Mesendoderm (in vitro differentiated cells): ENCODE data around the gene CLINT1.

Source experiments
- DNase-seq: peaks from one replicate; pipeline ENCODE4 v3.0.0; 2013
- H2AK5ac ChIP-seq: 2 replicates; pipeline ENCODE4 v1.6.1; 2013; ENCODE audit warnings: low read length, inconsistent platforms
- H2BK120ac ChIP-seq: 2 replicates; pipeline ENCODE4 v1.6.1; 2013; ENCODE audit warnings: low read depth, mild to moderate bottlenecking, low read length, moderate library complexity, mixed read lengths
- H2BK15ac ChIP-seq: replicated peaks from 2 replicates; pipeline ENCODE4 v1.6.1; 2013; ENCODE audit warnings: low read depth, mild to moderate bottlenecking, moderate library complexity
- H2BK5ac ChIP-seq: 2 replicates; pipeline ENCODE4 v1.6.1; 2013; ENCODE audit warnings: low read length, inconsistent platforms
- H3K18ac ChIP-seq: 2 replicates; pipeline ENCODE4 v1.6.1; 2013; ENCODE audit warnings: mild to moderate bottlenecking, low read length, mixed read lengths
- H3K23ac ChIP-seq: one replicate; pipeline ENCODE4 v1.6.1; 2013; ENCODE audit warnings: low read length
- H3K27ac ChIP-seq: 2 replicates; pipeline ENCODE4 v1.5.1; 2013; ENCODE audit warnings: low read depth, mild to moderate bottlenecking, inconsistent platforms, low read length, moderate library complexity
- H3K27me3 ChIP-seq: 2 replicates; pipeline ENCODE4 v1.6.1; 2013; ENCODE audit warnings: low read length, control low read depth, mild to moderate bottlenecking, inconsistent platforms; ENCODE audit not compliant: insufficient read depth, poor library complexity
- H3K36me3 ChIP-seq: 2 replicates; pipeline ENCODE4 v1.6.1; 2013; ENCODE audit warnings: low read length, inconsistent platforms; ENCODE audit not compliant: control insufficient read depth, insufficient read depth
- H3K4ac ChIP-seq: one replicate; pipeline ENCODE4 v1.6.1; 2013; ENCODE audit warnings: low read depth, mild to moderate bottlenecking, low read length, moderate library complexity
- H3K4me1 ChIP-seq: 2 replicates; pipeline ENCODE4 v1.6.1; 2013; ENCODE audit warnings: low read depth, low read length, inconsistent platforms; ENCODE audit not compliant: control insufficient read depth
- H3K4me2 ChIP-seq: 2 replicates; pipeline ENCODE4 v1.6.1; 2013; ENCODE audit warnings: low read length
- H3K4me3 ChIP-seq: 2 replicates; pipeline ENCODE4 v1.5.1; 2013; ENCODE audit warnings: mild to moderate bottlenecking, low read length
- H3K56ac ChIP-seq: one replicate; pipeline ENCODE4 v1.6.1; 2013; ENCODE audit warnings: low read length
- H3K79me1 ChIP-seq: 2 replicates; pipeline ENCODE4 v1.6.1; 2013; ENCODE audit warnings: low read length, inconsistent platforms
- H3K79me2 ChIP-seq: 2 replicates; pipeline ENCODE4 v1.6.1; 2013; ENCODE audit warnings: mild to moderate bottlenecking, low read length; ENCODE audit not compliant: control insufficient read depth, insufficient read depth
- H3K9ac ChIP-seq: 2 replicates; pipeline ENCODE4 v1.6.1; 2013; ENCODE audit warnings: low read length, inconsistent platforms
- H4K5ac ChIP-seq: one replicate; pipeline ENCODE4 v1.6.1; 2013; ENCODE audit warnings: low read length
- H4K8ac ChIP-seq: one replicate; pipeline ENCODE4 v1.6.1; 2013; ENCODE audit warnings: low read depth, mild to moderate bottlenecking, control low read depth, low read length, moderate library complexity
- WGBS: extraction: QIAGEN DNeasy Blood & Tissue Kit; methylation state at CpG from one replicate; pipeline ENCODE4 v1.1.7; 2013; ENCODE audit warnings: low lambda C conversion rate, missing lambda C conversion rate; ENCODE audit not compliant: insufficient coverage; ENCODE audit errors: extremely low coverage; 5-methylcytosine and 5-hydroxymethylcytosine counted together

Gene CLINT1

GRCh38 chr5:157778121-157778805 is 80.7 kb downstream of the CLINT1 start:
- Histone ChIP-seq H3K4me2 (no peak overlapping the region), H2BK5ac (no peak overlapping the region), H3K79me2 (no peaks in the 10 kb centered on the region), H4K5ac (no peak overlapping the region), H3K4ac (no peak overlapping the region), H2BK15ac (no peak overlapping the region), H3K79me1 (no peaks in the 10 kb centered on the region), H3K27me3 (no peaks in the 10 kb centered on the region), H3K27ac (no peak overlapping the region), H3K23ac (no peak overlapping the region), H3K18ac (no peak overlapping the region), H2BK120ac (no peak overlapping the region), H3K56ac (no peak overlapping the region), H3K4me3 (no peak overlapping the region), H3K36me3 (no peaks in the 10 kb centered on the region), H2AK5ac (no peak overlapping the region), H3K9ac (no peak overlapping the region), H3K4me1 (no peaks in the 10 kb centered on the region), H4K8ac (no peak overlapping the region)
- DNase-seq = no peak
- WGBS = no CpG with 5 or more reads among the region's 8 CpGs

DNA sequence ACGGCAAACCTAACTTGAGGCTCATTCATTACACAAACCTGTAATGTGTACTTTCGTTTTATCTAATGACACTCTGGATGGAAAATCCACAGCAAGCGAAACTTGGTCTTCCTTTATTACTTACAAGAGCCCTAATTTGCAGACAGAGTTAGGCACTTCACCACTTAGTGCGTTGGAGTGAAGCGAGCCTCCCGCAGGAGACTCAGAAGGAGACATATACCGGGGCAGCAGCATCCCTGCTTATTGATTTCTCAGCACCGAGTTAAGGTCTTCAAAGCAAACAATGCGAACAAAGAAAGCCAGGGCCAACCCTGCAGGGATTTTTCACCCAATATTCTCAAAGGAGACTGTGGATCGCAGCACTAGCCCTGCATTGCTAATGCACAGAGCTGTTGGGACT is 86.8 kb downstream of the CLINT1 start:
- Histone ChIP-seq H4K8ac (no peak overlapping the region), H3K4me1 (no peaks in the 10 kb centered on the region), H3K27me3 (no peaks in the 10 kb centered on the region), H3K23ac (no peak overlapping the region), H2BK5ac (no peak overlapping the region), H3K18ac (no peak overlapping the region), H3K79me2 (no peaks in the 10 kb centered on the region), H2AK5ac (no peak overlapping the region), H3K56ac (no peak overlapping the region), H3K27ac (no peak overlapping the region), H4K5ac (no peak overlapping the region), H2BK120ac (no peak overlapping the region), H2BK15ac (no peak overlapping the region), H3K4me2 (no peak overlapping the region), H3K9ac (no peak overlapping the region), H3K79me1 (no peaks in the 10 kb centered on the region), H3K4me3 (no peak overlapping the region), H3K36me3 (no peaks in the 10 kb centered on the region), H3K4ac (no peak overlapping the region)
- WGBS = no CpG with 5 or more reads among the region's 10 CpGs
- DNase-seq = no peak

DNA sequence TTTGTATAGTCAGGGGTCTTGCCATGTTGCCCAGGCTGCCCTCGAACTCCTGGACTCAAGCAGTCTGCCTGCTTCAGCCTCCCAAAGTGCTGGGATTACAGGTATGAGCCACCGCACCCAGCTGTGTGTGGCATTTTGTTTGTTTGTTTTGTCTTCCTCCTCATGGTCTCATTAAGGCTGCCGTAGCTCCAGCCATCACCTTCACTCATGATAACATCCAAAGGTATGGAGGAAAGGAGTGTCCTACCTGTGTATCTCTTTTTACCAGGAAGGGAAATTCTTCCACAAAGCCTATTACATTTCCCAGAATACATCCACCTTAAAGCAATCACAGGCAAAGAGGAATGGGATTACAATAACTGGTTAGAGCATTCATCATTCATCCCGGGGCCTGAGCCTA is 88.3 kb downstream of the CLINT1 start:
- Histone ChIP-seq H3K4me2 (no peak overlapping the region), H2BK5ac (no peak overlapping the region), H3K9ac (no peak overlapping the region), H3K4ac (no peak overlapping the region), H3K36me3 (no peaks in the 10 kb centered on the region), H2AK5ac (no peak overlapping the region), H3K27me3 (no peaks in the 10 kb centered on the region), H4K8ac (no peak overlapping the region), H3K27ac (no peak overlapping the region), H3K23ac (no peak overlapping the region), H3K79me1 (no peaks in the 10 kb centered on the region), H4K5ac (no peak overlapping the region), H3K79me2 (no peaks in the 10 kb centered on the region), H3K56ac (no peak overlapping the region), H3K4me3 (no peak overlapping the region), H3K18ac (no peak overlapping the region), H2BK15ac (no peak overlapping the region), H3K4me1 (no peaks in the 10 kb centered on the region), H2BK120ac (no peak overlapping the region)
- DNase-seq = no peak
- WGBS = no CpG with 5 or more reads among the region's 4 CpGs

- H3K4me1 ChIP-seq = no peaks in the 10 kb centered on the region
- WGBS = no CpG with 5 or more reads among the region's 3 CpGs
Measured at GRCh38 chr5:157767689-157768088, 91.3 kb downstream of the CLINT1 start.

DNA sequence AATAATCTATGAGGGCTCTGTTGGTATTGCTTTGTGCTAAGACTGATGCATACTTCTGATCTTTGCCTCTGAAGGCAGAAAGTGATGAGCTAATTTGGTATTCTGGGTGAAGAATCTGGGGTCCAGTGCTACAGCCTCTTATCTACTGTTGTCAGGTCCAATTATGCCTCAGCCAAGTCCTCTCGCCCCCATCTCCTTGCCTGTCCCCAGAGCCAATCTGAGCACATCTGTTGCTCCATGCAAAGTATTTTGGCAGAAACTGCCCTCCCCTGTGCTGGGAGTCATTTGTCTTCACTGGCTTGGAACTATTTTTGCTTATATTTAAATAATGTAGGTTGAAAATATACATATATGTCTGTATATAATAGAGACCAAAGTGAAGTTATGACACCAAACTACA is 92.0 kb downstream of the CLINT1 start:
- Histone ChIP-seq H4K5ac (no peak overlapping the region), H3K56ac (no peak overlapping the region), H2AK5ac (no peak overlapping the region), H4K8ac (no peak overlapping the region), H3K36me3 (no peaks in the 10 kb centered on the region), H3K4ac (no peak overlapping the region), H2BK15ac (no peak overlapping the region), H3K27ac (no peak overlapping the region), H3K4me1 (no peaks in the 10 kb centered on the region), H3K23ac (no peak overlapping the region), H3K4me2 (no peak overlapping the region), H3K18ac (no peak overlapping the region), H3K9ac (no peak overlapping the region), H3K79me1 (no peaks in the 10 kb centered on the region), H3K4me3 (no peak overlapping the region), H2BK120ac (no peak overlapping the region), H2BK5ac (no peak overlapping the region), H3K27me3 (no peaks in the 10 kb centered on the region), H3K79me2 (no peaks in the 10 kb centered on the region)
- WGBS = no CpG with 5 or more reads among the region's 1 CpG
- no peak for DNase-seq

More at GRCh38 chr5:157767689-157768088, 91.3 kb downstream of the CLINT1 start:
- Histone ChIP-seq H2AK5ac (no peak overlapping the region), H4K8ac (no peak overlapping the region), H3K36me3 (no peaks in the 10 kb centered on the region), H3K4ac (no peak overlapping the region), H3K27ac (no peak overlapping the region), H3K18ac (no peak overlapping the region), H3K27me3 (no peaks in the 10 kb centered on the region), H3K4me3 (no peak overlapping the region), H3K79me2 (no peaks in the 10 kb centered on the region), H4K5ac (no peak overlapping the region), H3K23ac (no peak overlapping the region), H3K79me1 (no peaks in the 10 kb centered on the region), H2BK120ac (no peak overlapping the region), H2BK5ac (no peak overlapping the region), H2BK15ac (no peak overlapping the region), H3K4me2 (no peak overlapping the region), H3K56ac (no peak overlapping the region), H3K9ac (no peak overlapping the region)
- DNase-seq = no peak

DNA sequence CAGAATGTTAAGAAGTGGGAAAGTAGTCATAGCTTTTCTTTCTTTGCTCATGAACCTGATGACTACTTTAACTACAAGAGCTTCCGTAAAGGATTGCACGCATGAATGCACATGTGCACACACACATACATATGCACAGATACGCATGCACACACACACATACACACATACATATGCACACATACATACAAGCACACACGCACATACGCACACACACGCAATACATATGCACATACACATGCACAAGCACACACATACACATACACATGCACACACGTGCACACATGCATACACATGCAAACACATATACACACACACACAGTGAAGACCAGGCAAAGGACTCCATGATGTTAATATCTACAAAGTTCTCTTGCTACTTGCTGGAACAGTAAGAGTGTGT is 92.5 kb downstream of the CLINT1 start:
- Histone ChIP-seq H2AK5ac (no peak overlapping the region), H3K4me1 (no peaks in the 10 kb centered on the region), H3K27ac (no peak overlapping the region), H3K4me2 (no peak overlapping the region), H3K79me1 (no peaks in the 10 kb centered on the region), H3K56ac (no peak overlapping the region), H3K36me3 (no peaks in the 10 kb centered on the region), H3K18ac (no peak overlapping the region), H2BK120ac (no peak overlapping the region), H2BK15ac (no peak overlapping the region), H3K4ac (no peak overlapping the region), H3K4me3 (no peak overlapping the region), H2BK5ac (no peak overlapping the region), H4K8ac (no peak overlapping the region), H4K5ac (no peak overlapping the region), H3K79me2 (no peaks in the 10 kb centered on the region), H3K27me3 (no peaks in the 10 kb centered on the region), H3K23ac (no peak overlapping the region), H3K9ac (no peak overlapping the region)
- WGBS = no CpG with 5 or more reads among the region's 7 CpGs
- no peak for DNase-seq
